ENCODE measurements around the gene HTT.

Gene HTT

GRCh38 chr4:3174371-3175338 lies 100.2 kb downstream of the HTT start:
- DNase-seq (ENCODE audit: low read depth) = no peak

- DNase-seq (ENCODE audit: low read depth) = no peak
Measured at GRCh38 chr4:3176367-3177229, 102.1 kb downstream of the HTT start.

- no peak for DNase-seq (ENCODE audit: low read depth)
Measured at GRCh38 chr4:3177426-3177825, 102.9 kb downstream of the HTT start.

DNA sequence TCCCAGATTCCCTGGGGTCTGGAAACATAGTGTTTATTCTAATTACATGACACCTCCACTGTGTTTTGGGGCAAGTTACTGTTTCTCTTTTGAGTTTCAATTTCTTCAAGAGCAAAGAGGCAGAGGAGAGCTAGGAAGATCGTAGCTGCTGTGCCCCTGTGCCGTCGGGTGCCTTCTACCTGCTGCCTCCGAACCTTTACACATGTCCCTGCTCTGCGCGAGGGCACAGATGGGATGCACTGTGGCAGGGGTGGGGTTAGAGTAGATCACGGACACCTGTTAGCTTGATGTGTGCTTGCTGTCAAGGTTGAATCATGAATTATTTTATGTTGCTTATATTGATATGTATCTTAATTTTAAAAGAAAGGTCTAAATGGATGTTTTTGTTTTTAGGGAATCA lies 103.4 kb downstream of the HTT start:
- DNase-seq (ENCODE audit: low read depth) = no peak

- DNase-seq (ENCODE audit: low read depth) = no peak
Measured at GRCh38 chr4:3178351-3178750, 103.9 kb downstream of the HTT start.

DNA sequence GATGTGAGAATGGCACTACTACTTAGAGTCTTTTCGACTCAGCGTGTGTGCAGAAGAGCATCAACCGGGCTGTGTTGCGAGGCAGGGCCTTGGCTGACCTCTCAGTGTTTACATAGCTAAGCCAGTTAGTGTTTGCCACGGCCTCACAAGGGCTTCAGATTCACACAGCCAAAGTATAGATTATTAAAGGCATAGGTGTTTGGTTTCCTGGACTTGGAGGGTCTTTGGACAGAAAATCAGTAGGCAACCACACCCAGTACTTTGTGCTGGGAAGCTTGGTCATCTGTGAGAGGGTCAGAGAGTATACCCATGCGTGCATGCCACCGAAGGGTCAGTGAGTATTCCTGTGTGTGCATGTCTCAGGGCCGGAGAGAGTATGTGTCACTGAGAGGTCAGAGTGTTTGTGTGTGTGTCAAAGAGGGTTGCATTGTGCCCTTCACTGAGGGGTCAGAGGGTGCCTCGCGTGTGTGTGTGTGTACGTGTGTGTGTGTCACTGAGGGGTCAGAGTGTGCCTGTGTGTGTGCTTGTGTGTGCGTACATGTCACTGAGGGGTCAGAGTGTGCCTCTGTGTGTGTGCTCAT lies 104.7 kb downstream of the HTT start:
- DNase-seq (ENCODE audit: low read depth) = no peak

DNA sequence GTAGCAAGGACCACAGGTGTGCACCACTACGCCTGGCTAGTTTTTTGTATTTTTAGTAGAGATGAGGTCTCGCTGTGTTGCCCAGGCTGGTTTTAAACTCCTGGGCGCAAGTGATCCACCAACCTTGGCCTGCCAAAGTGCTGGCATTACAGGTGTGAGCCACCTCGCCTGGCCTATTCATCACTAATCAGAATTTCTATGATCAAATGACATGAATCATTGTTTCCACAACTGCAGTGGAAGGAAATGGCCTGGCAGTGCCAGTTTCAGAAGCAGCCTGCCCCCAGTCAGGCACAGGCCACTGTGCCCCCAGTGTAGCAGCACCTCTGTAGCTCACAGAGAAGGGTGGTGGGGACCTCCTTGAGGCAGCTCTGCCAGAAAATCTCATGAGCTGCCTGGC lies 108.5 kb downstream of the HTT start:
- DNase-seq (ENCODE audit: low read depth) = no peak

- no peak for DNase-seq (ENCODE audit: low read depth)
Measured at GRCh38 chr4:3184725-3185124, 110.2 kb downstream of the HTT start.

DNA sequence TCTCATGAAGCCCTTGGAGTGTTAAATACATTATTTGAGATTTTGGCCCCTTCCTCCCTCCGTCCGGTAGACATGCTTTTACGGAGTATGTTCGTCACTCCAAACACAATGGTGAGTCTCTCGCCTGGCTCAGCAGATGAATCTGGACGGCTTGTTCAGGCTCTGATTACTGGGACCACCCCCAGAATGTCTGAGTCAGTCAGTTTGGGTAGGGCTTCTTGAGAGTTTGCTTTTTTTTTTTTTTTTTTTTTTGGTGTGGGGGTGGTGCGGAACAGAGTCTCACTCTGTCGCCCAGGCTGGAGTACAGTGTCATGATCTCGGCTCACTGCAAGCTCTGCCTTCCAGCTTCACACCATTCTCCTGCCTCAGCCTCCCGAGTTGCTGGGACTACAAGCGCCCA lies 112.1 kb downstream of the HTT start:
- DNase-seq (ENCODE audit: low read depth) = no peak

DNA sequence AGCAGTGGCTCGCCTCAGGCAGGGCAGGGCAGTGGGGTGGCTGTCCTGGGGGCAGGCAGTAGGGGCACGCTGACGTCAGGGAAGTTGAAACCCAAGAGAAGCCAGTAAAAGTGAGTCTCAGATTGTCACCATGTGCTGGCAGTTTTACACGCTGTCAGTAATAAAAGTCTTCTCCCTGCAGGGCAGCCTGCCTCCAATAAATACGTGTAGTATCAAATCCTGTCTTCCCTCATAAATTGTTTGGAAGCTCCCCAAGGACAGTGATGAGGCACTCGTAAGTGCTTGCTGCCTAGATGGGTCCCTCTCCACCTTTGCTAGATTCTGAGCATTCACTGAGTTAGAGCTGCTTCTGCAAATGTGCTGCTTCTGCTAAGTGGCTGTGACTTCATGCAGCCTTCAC lies 113.6 kb downstream of the HTT start:
- DNase-seq (ENCODE audit: low read depth) = no peak

DNA sequence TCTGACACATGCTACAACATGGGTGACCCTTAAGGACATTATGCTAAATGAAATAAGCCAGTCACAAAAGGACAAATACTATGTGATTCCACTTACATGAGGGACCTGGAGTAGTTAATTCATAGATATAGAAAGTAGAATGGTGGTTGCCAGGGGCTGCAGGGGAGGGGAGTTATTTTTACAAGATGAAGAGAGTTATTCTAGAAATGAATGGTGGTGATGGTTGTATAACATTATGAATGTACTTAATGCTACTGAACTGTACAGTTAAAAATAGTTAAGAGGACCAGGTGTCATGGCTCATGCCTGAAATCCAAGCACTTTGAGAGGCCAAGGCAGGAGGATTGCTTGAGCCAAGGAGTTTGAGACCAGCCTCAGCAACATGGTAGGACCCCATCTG lies 115.0 kb downstream of the HTT start:
- DNase-seq (ENCODE audit: low read depth) = no peak

- no peak for DNase-seq (ENCODE audit: low read depth)
Measured at GRCh38 chr4:3190549-3190948, 116.1 kb downstream of the HTT start.

DNA sequence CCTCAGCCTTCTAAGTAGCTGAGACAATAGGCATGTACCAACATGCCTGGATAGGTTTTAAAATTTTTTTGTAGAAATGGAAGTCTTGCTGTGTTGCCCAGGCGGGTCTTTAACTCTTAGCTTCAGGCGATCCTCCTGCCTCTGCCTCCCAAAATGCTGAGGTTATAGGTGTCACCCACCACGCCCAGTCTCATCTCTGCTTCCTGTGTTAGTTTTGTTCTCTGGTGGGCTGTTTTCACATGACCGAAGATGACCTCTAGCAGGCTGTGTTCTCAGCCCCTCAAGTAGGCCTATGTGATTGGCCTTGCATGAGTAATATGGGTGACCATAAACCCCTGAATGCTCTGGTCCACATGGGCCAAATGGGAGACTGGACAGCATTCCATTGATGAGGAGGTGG lies 117.7 kb downstream of the HTT start:
- DNase-seq (ENCODE audit: low read depth) = no peak

DNA sequence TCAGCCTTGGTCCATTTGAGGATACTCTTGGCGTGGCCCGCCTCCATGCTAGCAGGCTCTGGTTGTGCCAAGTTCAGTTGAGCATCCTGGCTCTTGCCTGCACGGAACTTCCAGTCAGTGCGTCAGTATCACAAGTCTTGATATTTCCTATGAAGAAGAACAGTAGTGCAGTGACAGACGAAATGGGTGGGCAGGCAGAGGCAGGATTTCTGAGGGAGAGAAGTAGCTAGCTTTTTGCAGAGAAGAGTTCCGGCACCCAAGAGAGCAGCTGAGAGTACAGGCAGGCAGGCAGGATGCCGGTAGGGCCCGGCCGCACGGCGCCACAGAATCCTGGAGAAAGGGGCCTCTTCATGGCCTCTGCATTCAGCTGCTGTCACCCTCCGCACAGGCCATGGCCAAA lies 118.3 kb downstream of the HTT start:
- DNase-seq (ENCODE audit: low read depth) = no peak

DNA sequence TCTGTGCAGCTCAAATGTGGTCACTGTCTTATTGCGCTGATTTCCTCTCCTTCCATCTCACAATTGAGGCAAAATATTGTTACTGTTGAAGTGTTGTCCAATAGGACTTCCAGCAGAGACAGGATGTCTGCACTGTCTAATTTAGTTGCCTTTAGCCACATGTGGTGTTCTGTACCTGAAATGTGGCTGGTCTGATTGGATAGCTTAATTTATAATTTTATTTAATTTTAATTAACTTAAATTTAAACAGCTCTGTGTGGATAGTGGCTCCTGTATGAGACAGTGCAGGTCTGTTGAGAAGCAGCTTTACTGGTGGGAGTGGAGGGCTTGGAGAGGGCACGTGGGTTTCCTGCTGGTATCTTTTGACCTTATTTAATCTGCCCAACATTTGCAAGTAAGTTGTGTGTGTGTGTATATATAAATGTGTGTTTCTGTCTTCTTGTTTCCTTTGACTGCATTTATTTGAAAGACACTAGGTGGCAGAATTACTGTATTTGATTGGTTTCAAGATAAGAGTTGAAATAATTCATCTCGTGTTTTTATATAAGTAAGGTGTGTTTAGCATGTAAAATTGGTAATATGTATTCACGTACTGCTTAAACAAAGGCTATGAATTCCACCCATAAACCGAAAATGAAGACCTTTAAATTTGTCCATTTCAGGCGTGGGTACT lies 119.2 kb downstream of the HTT start:
- DNase-seq (ENCODE audit: low read depth) = no peak

- DNase-seq (ENCODE audit: low read depth) = no peak
Measured at GRCh38 chr4:3196670-3197359, 122.3 kb downstream of the HTT start.

DNA sequence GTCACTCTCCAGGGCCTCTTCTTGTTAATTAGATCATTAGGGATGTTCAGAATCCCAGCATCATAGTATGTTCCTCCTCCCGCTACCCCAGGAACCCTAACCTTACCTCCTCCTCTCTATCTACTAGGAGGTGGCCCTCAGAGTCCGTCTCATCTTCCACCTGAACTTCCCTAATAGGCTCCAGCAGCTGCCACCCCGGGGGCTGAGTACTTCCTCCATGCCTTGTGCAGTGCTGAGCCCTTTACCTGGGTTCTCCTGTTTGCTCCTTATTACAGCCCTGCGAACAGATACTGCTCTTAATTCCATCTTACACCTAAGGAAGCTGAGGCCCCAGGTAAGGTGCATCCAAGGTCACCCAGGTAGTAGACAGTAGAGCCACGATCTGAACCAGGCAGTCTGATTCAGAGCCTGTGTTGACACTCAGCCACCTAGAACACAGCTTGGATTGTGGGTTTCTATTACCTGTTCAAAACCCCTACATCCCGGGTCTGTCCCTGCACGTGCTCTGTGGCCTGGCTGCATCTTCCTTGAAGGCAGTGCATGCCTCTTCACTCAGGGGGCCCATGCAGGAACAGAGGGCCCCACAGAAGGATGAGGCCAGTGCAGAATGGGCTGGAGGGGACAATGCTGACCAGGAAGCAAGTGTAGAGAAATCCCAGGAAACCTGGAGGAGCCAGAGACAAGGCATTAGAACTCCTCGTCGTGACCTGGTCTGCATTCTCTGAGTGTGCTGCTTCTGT lies 123.1 kb downstream of the HTT start:
- DNase-seq (ENCODE audit: low read depth) = no peak

GRCh38 chr4:3198906-3199305 lies 124.4 kb downstream of the HTT start:
- no peak for DNase-seq (ENCODE audit: low read depth)

GRCh38 chr4:3199653-3200422 lies 125.4 kb downstream of the HTT start:
- DNase-seq (ENCODE audit: low read depth) = no peak

Measured in T-helper 22 cell (primary cell).